ENCODE data around the gene GPR18. TPM values are rescaled to one million over a fixed set of nuclear protein-coding genes. Genes with fewer than 3 reads are reported as not detected.

GPR18 gene
- total RNA-seq, 1 experiment from 2014 or later, result not detected

DNA sequence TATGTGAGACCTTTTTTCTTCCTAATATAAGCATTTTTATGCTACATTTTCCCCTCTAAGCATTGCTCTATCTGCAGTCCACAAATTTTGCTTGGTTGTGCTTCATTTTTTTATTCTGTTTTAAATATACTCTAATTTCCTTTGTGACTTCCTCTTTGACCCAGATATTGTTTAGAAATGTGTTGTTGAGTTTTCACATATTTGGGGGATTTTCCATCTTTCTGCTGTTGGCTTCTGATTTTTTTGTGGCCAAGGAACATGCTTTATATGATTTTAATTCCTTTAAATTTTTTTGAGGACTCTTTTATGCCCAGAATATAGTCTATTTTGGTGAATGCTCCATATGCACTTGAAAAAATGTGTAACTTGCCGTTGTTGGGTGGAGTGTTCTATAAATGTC, 34.6 kb downstream of the GPR18 start:
- H3K4me1 ChIP-seq (ENCODE audit: insufficient read depth, low read length), result no peaks in the 10 kb centered on the region; the same call in 1 of the 2 replicates
- H3T11ph ChIP-seq (ENCODE audit: low read length), result no peak overlapping the region
- H3K4me2 ChIP-seq (ENCODE audit: insufficient read depth, insufficient read length, low read length), result no peak overlapping the region
- Mint-ChIP-seq H3K36me3 (ENCODE audit: insufficient read depth in 1 of 3, low read depth in 3 of 3) (peaks cover 9 to 10% (median 10%) of the 10 kb centered on the region in 3 experiments; a peak in 6 of 7 replicates), H3K9me3 (no peaks in the 10 kb centered on the region), H3K4me1 (peaks cover 19 to 23% of the 10 kb centered on the region in 2 experiments), H3K27ac (no peak overlapping the region; a peak in 1 of 7 replicates), H3K27me3 (ENCODE audit: low read depth) (no peaks in the 10 kb centered on the region), H3K4me3 (no peak overlapping the region)
- no peak overlapping the region for H2AFZ ChIP-seq (ENCODE audit: low read length)
- H3K79me1 ChIP-seq (ENCODE audit: insufficient read depth, low read depth, low read length, poor library complexity, severe bottlenecking), result peaks cover 9% of the 10 kb centered on the region
- peaks cover 31% of the 10 kb centered on the region for H3K79me2 ChIP-seq (ENCODE audit: insufficient read depth, low read length)
- no peak for DNase-seq
- no peak overlapping the region for H3K18ac ChIP-seq (ENCODE audit: insufficient read length, low read depth, low read length)
- no peak overlapping the region for H2BK5ac ChIP-seq (ENCODE audit: insufficient read length, low read length)
- no peaks in the 10 kb centered on the region for H3K9me3 ChIP-seq (ENCODE audit: control insufficient read depth, low read depth, low read length)
- H4K20me1 ChIP-seq (ENCODE audit: control insufficient read depth, insufficient read depth, insufficient read length), result no peaks in the 10 kb centered on the region
- TF ChIP-seq, protein P1, sequence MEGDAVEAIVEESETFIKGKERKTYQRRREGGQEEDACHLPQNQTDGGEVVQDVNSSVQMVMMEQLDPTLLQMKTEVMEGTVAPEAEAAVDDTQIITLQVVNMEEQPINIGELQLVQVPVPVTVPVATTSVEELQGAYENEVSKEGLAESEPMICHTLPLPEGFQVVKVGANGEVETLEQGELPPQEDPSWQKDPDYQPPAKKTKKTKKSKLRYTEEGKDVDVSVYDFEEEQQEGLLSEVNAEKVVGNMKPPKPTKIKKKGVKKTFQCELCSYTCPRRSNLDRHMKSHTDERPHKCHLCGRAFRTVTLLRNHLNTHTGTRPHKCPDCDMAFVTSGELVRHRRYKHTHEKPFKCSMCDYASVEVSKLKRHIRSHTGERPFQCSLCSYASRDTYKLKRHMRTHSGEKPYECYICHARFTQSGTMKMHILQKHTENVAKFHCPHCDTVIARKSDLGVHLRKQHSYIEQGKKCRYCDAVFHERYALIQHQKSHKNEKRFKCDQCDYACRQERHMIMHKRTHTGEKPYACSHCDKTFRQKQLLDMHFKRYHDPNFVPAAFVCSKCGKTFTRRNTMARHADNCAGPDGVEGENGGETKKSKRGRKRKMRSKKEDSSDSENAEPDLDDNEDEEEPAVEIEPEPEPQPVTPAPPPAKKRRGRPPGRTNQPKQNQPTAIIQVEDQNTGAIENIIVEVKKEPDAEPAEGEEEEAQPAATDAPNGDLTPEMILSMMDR (conservative IDR thresholded peaks at IDR 0.05), result no peak
- no peak overlapping the region for H4K8ac ChIP-seq (replicated peaks; ENCODE audit: insufficient read length, low read depth, low read length)
- H3K56ac ChIP-seq (ENCODE audit: insufficient read length, low read depth, low read length), result no peak overlapping the region
- no peak overlapping the region for H2BK12ac ChIP-seq (ENCODE audit: insufficient read length, low read depth, low read length)
- no peak overlapping the region for H3K14ac ChIP-seq (ENCODE audit: insufficient read depth, low read length)
- no peak overlapping the region for H4K5ac ChIP-seq (ENCODE audit: insufficient read length, low read depth, low read length)
- H3K4ac ChIP-seq (ENCODE audit: low read depth, low read length), result no peak overlapping the region
- H3K27ac ChIP-seq (ENCODE audit: insufficient read length, low read depth, low read length), result no peak overlapping the region
- no peaks in the 10 kb centered on the region for H3K23me2 ChIP-seq (ENCODE audit: insufficient read length, low read depth, low read length, poor library complexity, severe bottlenecking)
- no peak overlapping the region for H3K9ac ChIP-seq (ENCODE audit: extremely low read depth, insufficient read length, low read length)
- no peak overlapping the region for H2BK15ac ChIP-seq (ENCODE audit: low read depth, low read length)
- no peak overlapping the region for H2AK5ac ChIP-seq (ENCODE audit: insufficient read length, low read length)
- H3K27me3 ChIP-seq (ENCODE audit: insufficient read depth, low read length), result no peaks in the 10 kb centered on the region
- no peak overlapping the region for H2BK120ac ChIP-seq (ENCODE audit: low read depth, low read length, poor library complexity, severe bottlenecking)
- no CpG with 5 or more reads among the region's 1 CpG for whole genome bisulfite sequencing (ENCODE audit: extremely low coverage, insufficient read length, low lambda C conversion rate)
- H4K91ac ChIP-seq (ENCODE audit: insufficient read length, low read depth, low read length), result no peak overlapping the region
- no peak overlapping the region for H3K23ac ChIP-seq (ENCODE audit: insufficient read length, low read depth, low read length)
- no peak overlapping the region for H2BK20ac ChIP-seq (ENCODE audit: low read depth, low read length, poor library complexity, severe bottlenecking)

All from H9 (cell line).